D721Med (cell line): ENCODE results near the gene SORCS1.

Experiments
- DNase-seq: peaks from one replicate; pipeline ENCODE4 v3.0.0; 2011; ENCODE audit warnings: low spot score; ENCODE audit not compliant: insufficient read length
- FAIRE-seq: peaks from 2 replicates; lab custom pipeline; 2011; peaks lifted over from hg19 to GRCh38; lab: Jason Lieb, UNC
- CTCF ChIP-seq: IDR thresholded peaks from 2 replicates; pipeline ENCODE4 v1.5.1; 2012; ENCODE audit warnings: mild to moderate bottlenecking, control low read depth; ENCODE audit not compliant: insufficient read depth; ENCODE audit errors: missing control alignments

SORCS1 gene

GRCh38 chr10:106952033-106952432 lies 212.5 kb downstream of the SORCS1 start:
- FAIRE-seq (no peak), DNase-seq (no peak)
- no peak for TF ChIP-seq CTCF

GRCh38 chr10:106949680-106950478 lies 214.6 kb downstream of the SORCS1 start:
- FAIRE-seq = no peak
- TF ChIP-seq CTCF = no peak

GRCh38 chr10:106947643-106948042 lies 216.9 kb downstream of the SORCS1 start:
- no peak for TF ChIP-seq CTCF
- no peak for FAIRE-seq
- no peak for DNase-seq

More at GRCh38 chr10:106949680-106950478, 214.6 kb downstream of the SORCS1 start:
- DNase-seq = no peak

- DNase-seq (no peak), FAIRE-seq (no peak)
- TF ChIP-seq CTCF = no peak
These were observed 222.4 kb downstream of the SORCS1 start for GRCh38 chr10:106942035-106942662.

- no peak for TF ChIP-seq CTCF
- FAIRE-seq = no peak
- DNase-seq = no peak
These were observed 223.0 kb downstream of the SORCS1 start for GRCh38 chr10:106941297-106942034.

- no peak for TF ChIP-seq CTCF
- DNase-seq (no peak), FAIRE-seq (no peak)
These were observed 226.0 kb downstream of the SORCS1 start for GRCh38 chr10:106938513-106938912.
